Ishikawa (cell line): Measurements from ENCODE around the gene ANO6.

Experiments
- CEBPB ChIP-seq: IDR thresholded peaks from 2 replicates; pipeline ENCODE4 v1.6.1; 2012
- CREB1 ChIP-seq: IDR thresholded peaks from 2 replicates; pipeline ENCODE4 v1.6.1; 2012; ENCODE audit warnings: low read depth
- EGR1 ChIP-seq: IDR thresholded peaks from 2 replicates; pipeline ENCODE4 v1.6.1; 2012
- EP300 ChIP-seq: IDR thresholded peaks from 2 replicates; pipeline ENCODE4 v1.6.1; 2012; ENCODE audit warnings: borderline replicate concordance
- FOXM1 ChIP-seq: IDR thresholded peaks from 2 replicates; pipeline ENCODE4 v1.6.1; 2012; ENCODE audit warnings: low read depth, borderline replicate concordance
- NFIC ChIP-seq: IDR thresholded peaks from 2 replicates; pipeline ENCODE4 v1.6.1; 2012
- RAD21 ChIP-seq: IDR thresholded peaks from 2 replicates; pipeline ENCODE4 v1.6.1; 2012; ENCODE audit warnings: low read depth
- TAF1 ChIP-seq: IDR thresholded peaks from 2 replicates; pipeline ENCODE4 v1.6.1; 2012; ENCODE audit warnings: low read depth, mild to moderate bottlenecking
- TCF12 ChIP-seq: IDR thresholded peaks from 2 replicates; pipeline ENCODE4 v1.6.1; 2012; ENCODE audit warnings: low read depth
- TEAD4 ChIP-seq: IDR thresholded peaks from 2 replicates; pipeline ENCODE4 v1.6.1; 2012
- YY1 ChIP-seq: IDR thresholded peaks from 2 replicates; pipeline ENCODE4 v1.6.1; 2012; ENCODE audit warnings: low read depth
- ZBTB7A ChIP-seq: IDR thresholded peaks from 2 replicates; pipeline ENCODE4 v1.6.1; 2012; ENCODE audit warnings: low read depth
- TF ChIP-seq, protein P1 (sequence below): IDR thresholded peaks from 2 replicates; pipeline ENCODE4 v1.6.1; 2012; ENCODE audit warnings: low read depth, mild to moderate bottlenecking
- TF ChIP-seq, protein P2 (sequence below): IDR thresholded peaks from 2 replicates; pipeline ENCODE4 v1.6.1; 2012
- TF ChIP-seq, protein P3 (sequence below): IDR thresholded peaks from 2 replicates; pipeline ENCODE4 v1.6.1; 2012

The ANO6 gene

DNA sequence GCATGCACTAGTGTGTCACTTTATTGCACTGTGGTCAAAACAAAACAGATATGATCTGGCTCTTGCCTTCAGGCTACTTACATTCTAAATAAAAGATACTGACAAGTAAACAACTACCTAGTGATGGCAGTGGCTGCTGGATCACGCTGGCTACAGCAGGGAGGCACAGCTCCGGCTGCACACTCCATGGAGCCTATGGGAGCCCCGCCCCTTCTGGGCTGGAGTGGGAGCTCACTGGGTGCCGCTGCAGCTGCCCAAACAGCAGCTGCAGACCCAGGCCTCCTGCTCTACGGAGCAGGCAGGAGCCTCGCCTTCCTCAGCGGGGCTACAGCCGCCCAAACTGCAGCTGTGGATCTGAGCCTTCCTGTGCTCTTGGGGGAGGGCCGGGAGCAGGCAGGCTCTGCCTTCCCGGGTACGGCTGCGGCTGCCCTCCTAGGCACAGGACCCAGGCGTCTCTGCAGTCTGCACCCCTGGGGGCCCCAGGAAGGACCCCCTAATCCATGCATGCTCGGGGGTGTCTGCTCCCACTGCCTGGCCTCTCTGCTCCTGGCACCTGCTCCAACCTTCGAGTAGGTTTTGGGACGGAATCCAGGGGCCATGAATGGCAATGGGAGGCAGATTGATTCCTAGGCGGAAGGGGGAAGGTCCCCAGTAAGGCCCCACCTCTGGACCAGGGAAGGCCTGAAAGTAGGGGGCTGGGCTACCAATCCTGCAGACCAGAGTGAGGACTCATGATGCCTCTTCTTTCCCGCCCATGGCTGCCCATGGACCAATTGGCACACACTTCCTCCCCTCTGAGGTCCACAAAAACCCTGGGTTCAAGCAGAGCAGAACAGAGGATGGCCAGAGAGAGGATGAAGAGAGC lies 253.1 kb downstream of the ANO6 start:
- TF ChIP-seq YY1 (no peak), EP300 (no peak), NFIC (no peak), EGR1 (no peak), ZBTB7A (no peak), TEAD4 (no peak), CREB1 (no peak), TCF12 (no peak), RAD21 (no peak), FOXM1 (no peak), CEBPB (no peak), TAF1 (no peak)
- TF ChIP-seq, protein P1, sequence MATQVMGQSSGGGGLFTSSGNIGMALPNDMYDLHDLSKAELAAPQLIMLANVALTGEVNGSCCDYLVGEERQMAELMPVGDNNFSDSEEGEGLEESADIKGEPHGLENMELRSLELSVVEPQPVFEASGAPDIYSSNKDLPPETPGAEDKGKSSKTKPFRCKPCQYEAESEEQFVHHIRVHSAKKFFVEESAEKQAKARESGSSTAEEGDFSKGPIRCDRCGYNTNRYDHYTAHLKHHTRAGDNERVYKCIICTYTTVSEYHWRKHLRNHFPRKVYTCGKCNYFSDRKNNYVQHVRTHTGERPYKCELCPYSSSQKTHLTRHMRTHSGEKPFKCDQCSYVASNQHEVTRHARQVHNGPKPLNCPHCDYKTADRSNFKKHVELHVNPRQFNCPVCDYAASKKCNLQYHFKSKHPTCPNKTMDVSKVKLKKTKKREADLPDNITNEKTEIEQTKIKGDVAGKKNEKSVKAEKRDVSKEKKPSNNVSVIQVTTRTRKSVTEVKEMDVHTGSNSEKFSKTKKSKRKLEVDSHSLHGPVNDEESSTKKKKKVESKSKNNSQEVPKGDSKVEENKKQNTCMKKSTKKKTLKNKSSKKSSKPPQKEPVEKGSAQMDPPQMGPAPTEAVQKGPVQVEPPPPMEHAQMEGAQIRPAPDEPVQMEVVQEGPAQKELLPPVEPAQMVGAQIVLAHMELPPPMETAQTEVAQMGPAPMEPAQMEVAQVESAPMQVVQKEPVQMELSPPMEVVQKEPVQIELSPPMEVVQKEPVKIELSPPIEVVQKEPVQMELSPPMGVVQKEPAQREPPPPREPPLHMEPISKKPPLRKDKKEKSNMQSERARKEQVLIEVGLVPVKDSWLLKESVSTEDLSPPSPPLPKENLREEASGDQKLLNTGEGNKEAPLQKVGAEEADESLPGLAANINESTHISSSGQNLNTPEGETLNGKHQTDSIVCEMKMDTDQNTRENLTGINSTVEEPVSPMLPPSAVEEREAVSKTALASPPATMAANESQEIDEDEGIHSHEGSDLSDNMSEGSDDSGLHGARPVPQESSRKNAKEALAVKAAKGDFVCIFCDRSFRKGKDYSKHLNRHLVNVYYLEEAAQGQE, result no peak
- TF ChIP-seq, protein P2, sequence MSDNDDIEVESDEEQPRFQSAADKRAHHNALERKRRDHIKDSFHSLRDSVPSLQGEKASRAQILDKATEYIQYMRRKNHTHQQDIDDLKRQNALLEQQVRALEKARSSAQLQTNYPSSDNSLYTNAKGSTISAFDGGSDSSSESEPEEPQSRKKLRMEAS, result no peak
- TF ChIP-seq, protein P3, sequence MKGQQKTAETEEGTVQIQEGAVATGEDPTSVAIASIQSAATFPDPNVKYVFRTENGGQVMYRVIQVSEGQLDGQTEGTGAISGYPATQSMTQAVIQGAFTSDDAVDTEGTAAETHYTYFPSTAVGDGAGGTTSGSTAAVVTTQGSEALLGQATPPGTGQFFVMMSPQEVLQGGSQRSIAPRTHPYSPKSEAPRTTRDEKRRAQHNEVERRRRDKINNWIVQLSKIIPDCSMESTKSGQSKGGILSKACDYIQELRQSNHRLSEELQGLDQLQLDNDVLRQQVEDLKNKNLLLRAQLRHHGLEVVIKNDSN, result no peak

DNA sequence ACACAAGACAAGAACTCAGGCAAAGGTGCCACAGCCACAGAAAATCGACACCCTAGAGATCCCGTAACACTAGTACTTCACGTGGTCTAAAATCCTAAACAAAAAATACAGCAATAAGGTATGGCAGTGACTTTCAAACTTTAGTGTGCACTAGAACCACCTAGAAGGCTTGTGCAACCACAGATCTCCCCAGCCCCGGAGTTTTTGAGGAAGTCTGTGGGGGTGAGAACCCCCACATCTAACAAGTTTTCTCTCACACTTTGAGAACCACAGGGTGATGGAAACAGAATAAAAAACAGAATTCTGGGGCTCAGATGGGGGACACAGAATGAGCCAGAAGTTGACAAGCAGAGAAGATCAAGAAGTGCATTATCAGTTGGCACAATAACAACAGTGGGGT lies 254.0 kb downstream of the ANO6 start:
- no peak for TF ChIP-seq FOXM1
- TF ChIP-seq, protein P1, result no peak

DNA sequence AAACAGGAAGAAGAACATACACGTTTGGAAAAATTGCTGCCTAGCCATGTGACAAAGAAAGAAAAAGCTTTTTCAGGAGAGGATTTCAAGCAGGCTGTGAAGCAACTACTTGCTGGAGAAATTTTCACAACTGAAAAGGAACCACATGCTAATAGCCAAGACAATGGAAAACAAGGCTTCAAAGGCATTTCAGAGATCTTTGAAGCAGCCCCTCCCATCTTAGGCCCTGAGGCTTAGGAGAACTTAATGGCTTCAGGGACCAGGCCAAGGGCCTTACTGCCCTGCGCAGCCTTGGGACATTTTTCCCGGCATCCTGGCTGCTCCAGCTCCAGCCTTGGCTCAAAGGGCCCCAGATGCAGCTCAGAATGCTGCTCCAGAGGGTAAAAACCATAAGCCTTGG lies 257.7 kb downstream of the ANO6 start:
- TF ChIP-seq FOXM1, result no peak
- TF ChIP-seq TEAD4, result no peak
- no peak for TF ChIP-seq YY1

DNA sequence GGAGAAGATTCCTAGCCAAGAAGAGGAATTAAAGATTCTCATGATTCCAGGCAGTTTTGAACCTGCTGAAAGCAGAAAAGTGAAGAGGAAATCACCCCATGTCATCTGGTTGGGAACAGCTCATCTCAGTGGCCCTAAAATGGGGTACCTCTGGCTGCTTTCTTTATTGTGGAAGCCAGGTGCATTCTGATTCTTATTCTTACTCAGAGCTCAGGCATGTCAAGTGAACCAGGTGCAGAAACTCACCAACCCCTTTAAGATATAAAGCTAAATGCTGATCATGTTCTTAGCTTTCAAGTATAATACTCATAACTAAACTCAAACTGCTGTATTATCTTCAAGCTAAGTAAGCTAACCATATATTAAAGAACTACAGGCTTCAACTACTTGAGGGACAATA lies 259.7 kb downstream of the ANO6 start:
- TF ChIP-seq EP300, result no peak
- no peak for TF ChIP-seq TEAD4
- no peak for TF ChIP-seq NFIC
- no peak for TF ChIP-seq TCF12
- TF ChIP-seq CREB1, result no peak
- no peak for TF ChIP-seq ZBTB7A
- no peak for TF ChIP-seq FOXM1
- no peak for TF ChIP-seq RAD21
- no peak for TF ChIP-seq YY1
- no peak for TF ChIP-seq TAF1
- TF ChIP-seq, protein P3, result no peak
- TF ChIP-seq, protein P1, result no peak
- TF ChIP-seq, protein P2, result no peak
- no peak for TF ChIP-seq CEBPB
- TF ChIP-seq EGR1, result no peak

DNA sequence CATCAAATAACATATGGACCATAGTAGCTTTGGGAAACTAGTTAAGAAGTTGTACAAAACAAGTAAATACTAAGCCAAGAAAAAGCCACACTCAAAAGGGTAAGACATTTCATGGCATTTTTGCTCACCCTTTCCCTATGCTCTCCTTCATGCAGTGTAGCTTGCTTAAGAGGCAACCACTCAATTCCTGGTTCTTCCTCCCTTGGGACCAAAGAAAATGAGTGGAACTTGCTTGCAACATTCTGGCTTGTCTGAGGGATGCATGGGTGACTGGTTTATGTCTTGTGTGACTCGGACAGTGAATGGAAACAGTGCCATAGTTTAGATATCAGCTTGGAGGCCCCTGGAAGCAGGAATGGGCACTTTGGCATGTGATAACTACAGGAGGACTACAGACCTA lies 261.6 kb downstream of the ANO6 start:
- TF ChIP-seq ZBTB7A, result no peak
- no peak for TF ChIP-seq NFIC
